Neutrophil (primary cell): ENCODE data around the gene NAA35.

ENCODE experiments used
- H3K27ac ChIP-seq: fragments of 200-600 bp; sonication (generic); 2 replicates; pipeline ENCODE4 v1.5.1; 2016; ENCODE audit warnings: mild to moderate bottlenecking, moderate library complexity
- H3K27me3 ChIP-seq: fragments of 200-600 bp; sonication (generic); 2 replicates; pipeline ENCODE4 v1.6.0; 2016; ENCODE audit warnings: mild to moderate bottlenecking
- H3K36me3 ChIP-seq: fragments of 200-600 bp; sonication (generic); 2 replicates; pipeline ENCODE4 v1.5.1; 2017
- H3K4me1 ChIP-seq, 2 experiments: fragments of 200-600 bp in 1 of 2; sonication (generic) in 1 of 2; 1 replicate in 1 of 2; 2 replicates in 1 of 2; pipeline versions ENCODE4 v1.5.1 to v1.6.1; 2013 to 2016; ENCODE audit warnings: low read depth in 1 of 2, low read length in 1 of 2, mild to moderate bottlenecking in 1 of 2, moderate library complexity in 1 of 2; ENCODE audit not compliant: control insufficient read depth in 1 of 2, insufficient read depth in 1 of 2
- H3K4me3 ChIP-seq, 2 experiments: fragments of 200-600 bp in 1 of 2; sonication (generic) in 1 of 2; 1 replicate in 1 of 2; 2 replicates in 1 of 2; pipeline ENCODE4 v1.5.1; 2013 to 2016; ENCODE audit warnings: low read depth in 1 of 2, low read length in 1 of 2, mild to moderate bottlenecking in 1 of 2, moderate library complexity in 1 of 2
- H3K9me3 ChIP-seq: fragments of 200-600 bp; sonication (generic); 2 replicates; pipeline ENCODE4 v1.5.1; 2016
- TF ChIP-seq, protein P1 (sequence below): fragments of 200-600 bp; sonication (generic); IDR thresholded peaks from 2 replicates; pipeline ENCODE4 v1.5.1; 2016; ENCODE audit warnings: antibody characterized with exemption

Gene NAA35

DNA sequence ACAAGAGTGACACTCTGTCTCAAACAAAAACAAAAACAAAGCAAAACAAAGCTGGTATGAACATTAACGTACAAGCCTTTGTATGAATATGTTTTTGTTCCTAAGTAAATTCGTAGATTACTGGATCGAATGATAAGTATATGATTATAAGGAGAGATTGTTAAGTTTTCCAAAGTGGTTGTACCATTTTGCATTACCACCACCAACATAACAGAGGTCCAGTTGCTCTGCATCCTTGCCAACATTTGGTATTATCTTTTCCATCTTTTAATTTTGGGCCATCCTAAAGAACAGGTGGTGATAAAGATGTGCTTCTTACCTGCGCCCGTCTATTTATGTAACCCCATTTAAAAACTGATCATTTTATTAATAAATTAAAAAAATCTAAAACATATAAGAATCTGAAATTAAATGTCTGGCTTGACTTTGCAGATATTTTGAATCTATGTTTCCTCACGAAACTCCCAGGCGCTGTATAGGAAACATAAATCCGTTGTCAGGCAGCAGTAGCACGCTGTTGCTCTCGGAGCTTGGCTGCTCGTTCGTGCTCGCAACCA, 593 bp upstream of the NAA35 start:
- Histone ChIP-seq H3K4me3 (peak overlapping the region; percentile 86 to 87), H3K36me3 (peaks cover 11% of the 10 kb centered on the region), H3K27me3 (no peaks in the 10 kb centered on the region), H3K9me3 (no peaks in the 10 kb centered on the region), H3K4me1 (peaks cover 17 to 19% of the 10 kb centered on the region in 2 experiments), H3K27ac (peak overlapping the region; percentile 85)
- TF ChIP-seq, protein P1, sequence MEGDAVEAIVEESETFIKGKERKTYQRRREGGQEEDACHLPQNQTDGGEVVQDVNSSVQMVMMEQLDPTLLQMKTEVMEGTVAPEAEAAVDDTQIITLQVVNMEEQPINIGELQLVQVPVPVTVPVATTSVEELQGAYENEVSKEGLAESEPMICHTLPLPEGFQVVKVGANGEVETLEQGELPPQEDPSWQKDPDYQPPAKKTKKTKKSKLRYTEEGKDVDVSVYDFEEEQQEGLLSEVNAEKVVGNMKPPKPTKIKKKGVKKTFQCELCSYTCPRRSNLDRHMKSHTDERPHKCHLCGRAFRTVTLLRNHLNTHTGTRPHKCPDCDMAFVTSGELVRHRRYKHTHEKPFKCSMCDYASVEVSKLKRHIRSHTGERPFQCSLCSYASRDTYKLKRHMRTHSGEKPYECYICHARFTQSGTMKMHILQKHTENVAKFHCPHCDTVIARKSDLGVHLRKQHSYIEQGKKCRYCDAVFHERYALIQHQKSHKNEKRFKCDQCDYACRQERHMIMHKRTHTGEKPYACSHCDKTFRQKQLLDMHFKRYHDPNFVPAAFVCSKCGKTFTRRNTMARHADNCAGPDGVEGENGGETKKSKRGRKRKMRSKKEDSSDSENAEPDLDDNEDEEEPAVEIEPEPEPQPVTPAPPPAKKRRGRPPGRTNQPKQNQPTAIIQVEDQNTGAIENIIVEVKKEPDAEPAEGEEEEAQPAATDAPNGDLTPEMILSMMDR = no peak

DNA sequence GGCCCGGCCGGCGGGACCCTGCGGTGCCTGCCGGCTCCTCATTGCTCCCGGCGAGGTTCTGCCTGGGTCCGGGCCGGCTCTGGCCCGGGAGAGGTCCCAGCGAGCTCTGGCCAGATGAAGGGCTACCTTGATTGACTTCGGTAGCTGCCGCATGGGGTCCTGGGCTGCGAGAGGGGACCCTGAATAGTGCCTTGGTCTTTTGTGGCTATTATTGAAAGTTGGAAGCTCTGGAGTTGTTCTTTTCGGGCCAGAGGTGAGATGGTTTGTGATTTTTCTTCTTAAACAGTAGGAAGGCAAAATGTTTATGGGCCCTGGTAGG, 635 bp downstream of the NAA35 start:
- Histone ChIP-seq H3K9me3 (no peaks in the 10 kb centered on the region), H3K27me3 (no peaks in the 10 kb centered on the region), H3K27ac (peak overlapping the region; percentile 85), H3K4me1 (peaks cover 17 to 19% of the 10 kb centered on the region in 2 experiments), H3K36me3 (peaks cover 11% of the 10 kb centered on the region), H3K4me3 (peak overlapping the region; percentile 86 to 87)
- TF ChIP-seq, protein P1 = no peak

- H3K9me3 ChIP-seq = no peaks in the 10 kb centered on the region
- peaks cover 17 to 19% of the 10 kb centered on the region in 2 experiments for H3K4me1 ChIP-seq
- H3K4me3 ChIP-seq = peak overlapping the region; percentile 86 to 87
These were observed 1.3 kb downstream of the NAA35 start for GRCh38 chr9:85941966-85942912.

GRCh38 chr9:85942913-85943709, 2.2 kb downstream of the NAA35 start:
- Histone ChIP-seq H3K4me3 (no peak overlapping the region), H3K4me1 (peaks cover 17 to 19% of the 10 kb centered on the region in 2 experiments), H3K36me3 (peaks cover 20% of the 10 kb centered on the region), H3K9me3 (no peaks in the 10 kb centered on the region), H3K27me3 (no peaks in the 10 kb centered on the region), H3K27ac (no peak overlapping the region)
- TF ChIP-seq, protein P1 = no peak

More at GRCh38 chr9:85941966-85942912, 1.3 kb downstream of the NAA35 start:
- TF ChIP-seq, protein P1 = no peak
- no peaks in the 10 kb centered on the region for H3K27me3 ChIP-seq
- peak overlapping the region; percentile 85 for H3K27ac ChIP-seq
- peaks cover 14% of the 10 kb centered on the region for H3K36me3 ChIP-seq

- TF ChIP-seq, protein P1 = no peak
- H3K36me3 ChIP-seq = peaks cover 20% of the 10 kb centered on the region
- no peaks in the 10 kb centered on the region for H3K27me3 ChIP-seq
- H3K27ac ChIP-seq = no peak overlapping the region
- peaks cover 17 to 19% of the 10 kb centered on the region in 2 experiments for H3K4me1 ChIP-seq
- H3K9me3 ChIP-seq = no peaks in the 10 kb centered on the region
- no peak overlapping the region for H3K4me3 ChIP-seq
These were observed 2.9 kb downstream of the NAA35 start for GRCh38 chr9:85943757-85944430.
